KOPT-K1 (cell line): ENCODE measurements around the gene ZNF385D.

Experiments
- H3K27ac ChIP-seq: fragments of 200-600 bp; sonication (generic); 2 replicates; pipeline ENCODE4 v1.5.1; 2016; ENCODE audit warnings: antibody characterized with exemption, mild to moderate bottlenecking, low read depth, low read length; ENCODE audit not compliant: poor library complexity, severe bottlenecking
- H3K36me3 ChIP-seq: fragments of 200-600 bp; sonication (generic); 2 replicates; pipeline ENCODE4 v1.5.1; 2017; ENCODE audit warnings: antibody characterized with exemption, mild to moderate bottlenecking, low read length, moderate library complexity; ENCODE audit not compliant: insufficient read depth
- H3K9me3 ChIP-seq: fragments of 200-600 bp; sonication (generic); 2 replicates; pipeline ENCODE4 v1.5.1; 2017; ENCODE audit warnings: antibody characterized with exemption, low read length, mild to moderate bottlenecking; ENCODE audit not compliant: insufficient read depth, poor library complexity, severe bottlenecking

The ZNF385D gene

GRCh38 chr3:21668012-21668411 is 83.0 kb downstream of the ZNF385D start:
- H3K27ac ChIP-seq, result no peak overlapping the region
- H3K36me3 ChIP-seq, result no peaks in the 10 kb centered on the region

GRCh38 chr3:21665444-21666100 is 85.4 kb downstream of the ZNF385D start:
- H3K27ac ChIP-seq, result no peak overlapping the region
- no peaks in the 10 kb centered on the region for H3K9me3 ChIP-seq
- H3K36me3 ChIP-seq, result no peaks in the 10 kb centered on the region

More at GRCh38 chr3:21668012-21668411, 83.0 kb downstream of the ZNF385D start:
- H3K9me3 ChIP-seq, result no peaks in the 10 kb centered on the region

- H3K36me3 ChIP-seq, result no peaks in the 10 kb centered on the region
- H3K27ac ChIP-seq, result no peak overlapping the region
- no peaks in the 10 kb centered on the region for H3K9me3 ChIP-seq
These were observed 86.0 kb downstream of the ZNF385D start for GRCh38 chr3:21664996-21665395.

- H3K9me3 ChIP-seq, result no peaks in the 10 kb centered on the region
- no peak overlapping the region for H3K27ac ChIP-seq
- no peaks in the 10 kb centered on the region for H3K36me3 ChIP-seq
These were observed 88.6 kb downstream of the ZNF385D start for GRCh38 chr3:21662403-21662802.

GRCh38 chr3:21654662-21655061 is 96.3 kb downstream of the ZNF385D start:
- H3K27ac ChIP-seq, result no peak overlapping the region
- no peaks in the 10 kb centered on the region for H3K9me3 ChIP-seq
- no peaks in the 10 kb centered on the region for H3K36me3 ChIP-seq

- Histone ChIP-seq H3K27ac (no peak overlapping the region), H3K36me3 (no peaks in the 10 kb centered on the region), H3K9me3 (no peaks in the 10 kb centered on the region)
These were observed 96.8 kb downstream of the ZNF385D start for GRCh38 chr3:21654241-21654640.

- H3K36me3 ChIP-seq, result no peaks in the 10 kb centered on the region
- H3K27ac ChIP-seq, result no peak overlapping the region
- no peaks in the 10 kb centered on the region for H3K9me3 ChIP-seq
These were observed 101.5 kb downstream of the ZNF385D start for GRCh38 chr3:21649519-21649918.

GRCh38 chr3:21647961-21648360 is 103.0 kb downstream of the ZNF385D start:
- H3K9me3 ChIP-seq, result no peaks in the 10 kb centered on the region
- H3K27ac ChIP-seq, result no peak overlapping the region
- H3K36me3 ChIP-seq, result no peaks in the 10 kb centered on the region

GRCh38 chr3:21645121-21645897 is 105.7 kb downstream of the ZNF385D start:
- no peaks in the 10 kb centered on the region for H3K9me3 ChIP-seq
- no peaks in the 10 kb centered on the region for H3K36me3 ChIP-seq
- no peak overlapping the region for H3K27ac ChIP-seq

GRCh38 chr3:21644268-21644667 is 106.7 kb downstream of the ZNF385D start:
- Histone ChIP-seq H3K36me3 (no peaks in the 10 kb centered on the region), H3K27ac (no peak overlapping the region), H3K9me3 (no peaks in the 10 kb centered on the region)

- no peak overlapping the region for H3K27ac ChIP-seq
- H3K36me3 ChIP-seq, result no peaks in the 10 kb centered on the region
- H3K9me3 ChIP-seq, result no peaks in the 10 kb centered on the region
These were observed 107.3 kb downstream of the ZNF385D start for GRCh38 chr3:21643752-21644151.

- H3K27ac ChIP-seq, result no peak overlapping the region
- H3K9me3 ChIP-seq, result no peaks in the 10 kb centered on the region
- H3K36me3 ChIP-seq, result no peaks in the 10 kb centered on the region
These were observed 108.6 kb downstream of the ZNF385D start for GRCh38 chr3:21642433-21642832.

GRCh38 chr3:21641959-21642358 is 109.1 kb downstream of the ZNF385D start:
- H3K36me3 ChIP-seq, result no peaks in the 10 kb centered on the region
- H3K27ac ChIP-seq, result no peak overlapping the region
- no peaks in the 10 kb centered on the region for H3K9me3 ChIP-seq

- Histone ChIP-seq H3K9me3 (no peaks in the 10 kb centered on the region), H3K36me3 (no peaks in the 10 kb centered on the region), H3K27ac (no peak overlapping the region)
These were observed 112.5 kb downstream of the ZNF385D start for GRCh38 chr3:21638488-21638887.

- H3K9me3 ChIP-seq, result no peaks in the 10 kb centered on the region
- H3K27ac ChIP-seq, result no peak overlapping the region
These were observed 116.9 kb downstream of the ZNF385D start for GRCh38 chr3:21634112-21634511.

GRCh38 chr3:21624524-21624923 is 126.5 kb downstream of the ZNF385D start:
- no peaks in the 10 kb centered on the region for H3K9me3 ChIP-seq
- H3K27ac ChIP-seq, result no peak overlapping the region
- H3K36me3 ChIP-seq, result no peaks in the 10 kb centered on the region

More at GRCh38 chr3:21634112-21634511, 116.9 kb downstream of the ZNF385D start:
- H3K36me3 ChIP-seq, result no peaks in the 10 kb centered on the region
